Osteocyte (in vitro differentiated cells): ENCODE results near the gene E4F1. TPM values are rescaled to one million over a fixed set of nuclear protein-coding genes. Genes with fewer than 3 reads are reported as not detected.
A peak's percentile ranks its signal among the peaks of the same experiment; 100 is the strongest.

ENCODE experiments used
- DNase-seq: peaks from one replicate; pipeline ENCODE4 v3.0.0; 2021; ENCODE audit warnings: mixed read lengths; ENCODE audit not compliant: unreplicated experiment; ENCODE audit errors: extremely low spot score
- H3K27ac Mint-ChIP-seq: one replicate; pipeline ENCODE4 v1.8.0; 2021; ENCODE audit warnings: mild to moderate bottlenecking, mixed read lengths; ENCODE audit not compliant: unreplicated experiment
- H3K27me3 Mint-ChIP-seq: one replicate; pipeline ENCODE4 v1.8.0; 2021; ENCODE audit warnings: mixed read lengths; ENCODE audit not compliant: unreplicated experiment
- H3K36me3 Mint-ChIP-seq: one replicate; pipeline ENCODE4 v1.8.0; 2021; ENCODE audit warnings: mixed read lengths; ENCODE audit not compliant: unreplicated experiment
- H3K4me1 Mint-ChIP-seq: one replicate; pipeline ENCODE4 v1.8.0; 2021; ENCODE audit warnings: mixed read lengths; ENCODE audit not compliant: unreplicated experiment
- H3K4me3 Mint-ChIP-seq: one replicate; pipeline ENCODE4 v1.8.0; 2021; ENCODE audit warnings: mild to moderate bottlenecking, moderate library complexity, mixed read lengths; ENCODE audit not compliant: unreplicated experiment
- H3K9me3 Mint-ChIP-seq: one replicate; pipeline ENCODE4 v1.8.0; 2021; ENCODE audit warnings: mixed read lengths; ENCODE audit not compliant: unreplicated experiment
- CTCF ChIP-seq: fragments of 200-600 bp; sonication (generic); IDR thresholded peaks from 2 replicates; pipeline ENCODE4 v1.5.0; 2021; ENCODE audit warnings: antibody characterized with exemption, mild to moderate bottlenecking, moderate library complexity
- total RNA-seq: library from RNA; stranded (reverse); gene quantifications from 2 replicates; pipeline ENCODE4 v1.2.1, GENCODE V29; 2021

Gene E4F1
- total RNA-seq, 1 donor from 2014 or later, result 26.9 TPM

- peak within 1 kb of the TSS; percentile 79 for H3K4me3 Mint-ChIP-seq
- TF ChIP-seq CTCF, result peak; percentile 23
- peak; percentile 96 for DNase-seq
- peaks cover 7% of the 10 kb centered on the region for H3K36me3 Mint-ChIP-seq
- H3K9me3 Mint-ChIP-seq, result no peaks in the 10 kb centered on the region
- H3K4me1 Mint-ChIP-seq, result peaks cover 21% of the 10 kb centered on the region
- H3K27ac Mint-ChIP-seq, result peak within 1 kb of the TSS; percentile 83
- H3K27me3 Mint-ChIP-seq, result peaks cover 1% of the 10 kb centered on the region
Measured at GRCh38 chr16:2205104-2205966, 18.1 kb upstream of the E4F1 start, which contains the start of gene MLST8. Gene MLST8, plus strand, starts transcription at chr16:2205454. Its CDS starts 632 bp downstream, at chr16:2206086.

- Mint-ChIP-seq H3K4me3 (peak overlapping the region; percentile 79), H3K4me1 (peaks cover 21% of the 10 kb centered on the region), H3K9me3 (no peaks in the 10 kb centered on the region), H3K27ac (peak overlapping the region; percentile 69), H3K27me3 (no peaks in the 10 kb centered on the region), H3K36me3 (peaks cover 9% of the 10 kb centered on the region)
- peak; percentile 85 for DNase-seq
- TF ChIP-seq CTCF, result no peak
Measured at GRCh38 chr16:2205967-2206313, 17.5 kb upstream of the E4F1 start.

GRCh38 chr16:2206420-2206779 lies 17.0 kb upstream of the E4F1 start:
- TF ChIP-seq CTCF, result no peak
- no peak for DNase-seq
- Mint-ChIP-seq H3K9me3 (no peaks in the 10 kb centered on the region), H3K36me3 (peaks cover 9% of the 10 kb centered on the region), H3K27me3 (no peaks in the 10 kb centered on the region), H3K4me1 (peaks cover 21% of the 10 kb centered on the region), H3K4me3 (peak overlapping the region; percentile 79), H3K27ac (peak overlapping the region; percentile 31)

GRCh38 chr16:2206780-2207433 lies 16.5 kb upstream of the E4F1 start:
- Mint-ChIP-seq H3K36me3 (peaks cover 9% of the 10 kb centered on the region), H3K4me1 (peaks cover 22% of the 10 kb centered on the region), H3K27ac (no peak overlapping the region), H3K4me3 (peak overlapping the region; percentile 79), H3K27me3 (no peaks in the 10 kb centered on the region), H3K9me3 (no peaks in the 10 kb centered on the region)
- TF ChIP-seq CTCF, result no peak
- peak; percentile 78 for DNase-seq

- peak overlapping the region; percentile 44 for H3K4me3 Mint-ChIP-seq
Measured at GRCh38 chr16:2207872-2208271, 15.5 kb upstream of the E4F1 start.

More at GRCh38 chr16:2207872-2208271, 15.5 kb upstream of the E4F1 start:
- no peak overlapping the region for H3K27ac Mint-ChIP-seq
- H3K4me1 Mint-ChIP-seq, result peaks cover 32% of the 10 kb centered on the region
- peaks cover 9% of the 10 kb centered on the region for H3K36me3 Mint-ChIP-seq
- TF ChIP-seq CTCF, result no peak
- DNase-seq, result peak; percentile 81
- H3K9me3 Mint-ChIP-seq, result no peaks in the 10 kb centered on the region
- no peaks in the 10 kb centered on the region for H3K27me3 Mint-ChIP-seq
